ENCODE results near the gene DMRTC2. TPM values are rescaled to one million over a fixed set of nuclear protein-coding genes. Genes with fewer than 3 reads are reported as not detected.
A peak's percentile ranks its signal among the peaks of the same experiment; 100 is the strongest.

DMRTC2 gene
- polyA plus RNA-seq, 3 donors, result not detected

GRCh38 chr19:41882568-41883462 is 38.0 kb downstream of the DMRTC2 start, which contains the start of gene ARHGEF1:
TSS of gene ARHGEF1 (plus strand) at chr19:41883184. CDS start at chr19:41888083, 4,899 bp downstream.
- 1 to 8% (median 1%) methylated on average over 31 to 78 of the region's 80 CpGs for WGBS, 3 donors
- H3K27ac ChIP-seq (ENCODE audit: low read depth, low read length), result peak within 1 kb of the TSS; percentile 21

GRCh38 chr19:41883463-41883820 is 38.6 kb downstream of the DMRTC2 start:
- WGBS, 3 donors, result 1% methylated on average over 23 of the region's 23 CpGs
- H3K27ac ChIP-seq (ENCODE audit: low read depth, low read length), result peak overlapping the region; percentile 21

GRCh38 chr19:41883821-41884733 is 39.2 kb downstream of the DMRTC2 start:
- WGBS, 3 donors, result 0 to 1% (median 1%) methylated on average over 63 to 66 of the region's 66 CpGs
- H3K27ac ChIP-seq (ENCODE audit: low read depth, low read length), result no peak overlapping the region

GRCh38 chr19:41886761-41887710 is 42.2 kb downstream of the DMRTC2 start:
- WGBS, 3 donors, result 37 to 63% (median 38%) methylated on average over 13 of the region's 13 CpGs

GRCh38 chr19:41887711-41888382 is 43.0 kb downstream of the DMRTC2 start:
- H3K27ac ChIP-seq (ENCODE audit: low read depth, low read length), result no peak overlapping the region
- 27 to 55% (median 34%) methylated on average over 15 to 17 of the region's 17 CpGs for WGBS, 3 donors

More at GRCh38 chr19:41886761-41887710, 42.2 kb downstream of the DMRTC2 start:
- no peak overlapping the region for H3K27ac ChIP-seq (ENCODE audit: low read depth, low read length)

GRCh38 chr19:41888926-41889325 is 44.1 kb downstream of the DMRTC2 start:
- 85 to 89% (median 86%) methylated on average over 12 of the region's 12 CpGs for WGBS, 3 donors
- H3K27ac ChIP-seq (ENCODE audit: low read depth, low read length), result no peak overlapping the region

GRCh38 chr19:41889896-41890295 is 45.1 kb downstream of the DMRTC2 start:
- WGBS, 3 donors, result 91 to 93% (median 92%) methylated on average over 8 of the region's 8 CpGs
- H3K27ac ChIP-seq (ENCODE audit: low read depth, low read length), result no peak overlapping the region

- WGBS, 3 donors, result 96 to 100% (median 97%) methylated on average over 4 of the region's 4 CpGs
- H3K27ac ChIP-seq (ENCODE audit: low read depth, low read length), result no peak overlapping the region
Measured at GRCh38 chr19:41890936-41891335, 46.1 kb downstream of the DMRTC2 start.

- 82 to 91% (median 88%) methylated on average over 29 to 34 of the region's 34 CpGs for WGBS, 3 donors
- no peak overlapping the region for H3K27ac ChIP-seq (ENCODE audit: low read depth, low read length)
Measured at GRCh38 chr19:41892173-41892902, 47.5 kb downstream of the DMRTC2 start.

GRCh38 chr19:41893899-41894298 is 49.1 kb downstream of the DMRTC2 start:
- 66 to 74% (median 70%) methylated on average over 6 of the region's 6 CpGs for WGBS, 3 donors
- H3K27ac ChIP-seq (ENCODE audit: low read depth, low read length), result no peak overlapping the region

- H3K27ac ChIP-seq (ENCODE audit: low read depth, low read length), result no peak overlapping the region
- 80 to 85% (median 85%) methylated on average over 14 of the region's 14 CpGs for WGBS, 3 donors
Measured at GRCh38 chr19:41894350-41894749, 49.5 kb downstream of the DMRTC2 start.

- WGBS, 3 donors, result 80 to 88% (median 83%) methylated on average over 18 to 19 of the region's 19 CpGs
- H3K27ac ChIP-seq (ENCODE audit: low read depth, low read length), result no peak overlapping the region
Measured at GRCh38 chr19:41895745-41896580, 51.1 kb downstream of the DMRTC2 start.

GRCh38 chr19:41896581-41896942 is 51.7 kb downstream of the DMRTC2 start:
- no peak overlapping the region for H3K27ac ChIP-seq (ENCODE audit: low read depth, low read length)
- 86 to 88% methylated on average over 1 of the region's 1 CpG; no CpG with 5 or more reads in 1 of the 3 donors for WGBS, 3 donors

GRCh38 chr19:41897181-41897580 is 52.3 kb downstream of the DMRTC2 start:
- WGBS, 3 donors, result 86 to 96% (median 94%) methylated on average over 3 of the region's 3 CpGs
- H3K27ac ChIP-seq (ENCODE audit: low read depth, low read length), result no peak overlapping the region

- no peak overlapping the region for H3K27ac ChIP-seq (ENCODE audit: low read depth, low read length)
- 90 to 91% (median 91%) methylated on average over 24 of the region's 24 CpGs for WGBS, 3 donors
Measured at GRCh38 chr19:41897820-41898219, 53.0 kb downstream of the DMRTC2 start.

GRCh38 chr19:41898235-41898634 is 53.4 kb downstream of the DMRTC2 start:
- no peak overlapping the region for H3K27ac ChIP-seq (ENCODE audit: low read depth, low read length)
- WGBS, 3 donors, result 90 to 93% (median 92%) methylated on average over 14 to 15 of the region's 15 CpGs
